ENCODE results near the gene POU5F1. TPM values are rescaled to one million over a fixed set of nuclear protein-coding genes. Genes with fewer than 3 reads are reported as not detected.
"Not testable (repeated sequence)": the region's sequence is repeated elsewhere in the genome, so short reads cannot be mapped to it uniquely, and the experiment has no call there.

POU5F1 gene
- total RNA-seq, 2 experiments from 2014 or later, result not detected

DNA sequence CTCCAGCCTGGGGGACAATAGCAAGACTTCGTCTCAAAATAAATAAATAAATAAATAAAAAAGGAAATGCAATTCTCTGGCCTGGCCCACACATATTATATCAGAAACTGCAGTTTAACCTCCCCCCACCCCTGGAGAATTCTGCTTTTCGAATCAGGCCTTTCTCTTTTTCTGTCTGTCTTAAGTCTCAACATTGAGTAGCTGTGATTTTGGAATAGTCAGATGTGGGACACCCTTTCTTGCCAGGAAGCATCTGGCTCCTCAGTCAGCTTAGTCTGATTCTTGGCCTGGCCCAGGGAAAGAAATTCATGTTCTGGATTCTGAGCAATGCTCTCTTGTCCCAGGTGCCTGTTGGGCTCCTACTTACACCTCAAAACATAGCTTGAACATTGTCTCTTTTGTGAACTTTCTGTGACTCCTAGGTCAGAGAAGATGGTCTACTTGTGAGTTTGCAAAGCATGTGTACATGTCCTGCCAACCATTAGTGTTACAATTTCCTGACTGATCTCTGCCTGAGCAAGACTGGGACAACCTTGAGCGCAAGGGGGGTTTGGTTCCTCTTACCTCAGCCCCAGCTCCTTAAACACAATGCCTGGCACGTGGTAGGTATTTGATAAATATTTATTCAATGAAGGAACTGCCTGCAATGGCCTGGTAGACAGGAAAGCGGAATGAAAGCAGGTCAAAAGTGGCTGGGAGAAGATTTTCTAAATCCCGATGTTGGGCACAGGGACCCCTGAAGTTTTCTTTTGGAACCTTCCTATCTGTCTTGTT is 23.8 kb upstream of the POU5F1 start:
- no peaks in the 10 kb centered on the region for H3K9me3 Mint-ChIP-seq
- intact Hi-C loops (cut with DNase I, micrococcal nuclease), result no loop called here
- Histone ChIP-seq H3K4me1 (ENCODE audit: insufficient read depth, low read length) (peaks cover 27% of the 10 kb centered on the region), H3K27ac (ENCODE audit: low read depth in 1 of 2, low read length in 2 of 2) (no peak overlapping the region), H3K9me3 (ENCODE audit: control insufficient read depth in 1 of 2, insufficient read depth in 1 of 2, low read length in 2 of 2) (no peaks in the 10 kb centered on the region), H3K27me3 (ENCODE audit: control insufficient read depth in 1 of 2, insufficient read depth in 2 of 2, low read length in 2 of 2) (no peaks in the 10 kb centered on the region), H3K4me3 (ENCODE audit: low read length) (no peak overlapping the region), H3K36me3 (ENCODE audit: insufficient read depth, low read length) (peaks cover 6% of the 10 kb centered on the region)
- H3K27ac Mint-ChIP-seq, result peak overlapping the region; percentile 40
- ChIA-PET CTCF (interaction anchor here (7.3 kb wide), 1 partner anchor 173 kb away, joined by 97 read pairs; no protein-coding TSS in a partner anchor), POLR2A (interaction anchor here (1.0 kb wide), 1 partner anchor 160 kb away, joined by 3 read pairs; no protein-coding TSS in a partner anchor)
- H3K4me1 Mint-ChIP-seq (ENCODE audit: low read depth), result peaks cover 38% of the 10 kb centered on the region
- no peaks in the 10 kb centered on the region for H3K27me3 Mint-ChIP-seq
- DNase-seq (peak in 1 of 14 experiments; percentile 16), ATAC-seq (ENCODE audit: poor library complexity) (no peak)
- TF ChIP-seq, protein P1, sequence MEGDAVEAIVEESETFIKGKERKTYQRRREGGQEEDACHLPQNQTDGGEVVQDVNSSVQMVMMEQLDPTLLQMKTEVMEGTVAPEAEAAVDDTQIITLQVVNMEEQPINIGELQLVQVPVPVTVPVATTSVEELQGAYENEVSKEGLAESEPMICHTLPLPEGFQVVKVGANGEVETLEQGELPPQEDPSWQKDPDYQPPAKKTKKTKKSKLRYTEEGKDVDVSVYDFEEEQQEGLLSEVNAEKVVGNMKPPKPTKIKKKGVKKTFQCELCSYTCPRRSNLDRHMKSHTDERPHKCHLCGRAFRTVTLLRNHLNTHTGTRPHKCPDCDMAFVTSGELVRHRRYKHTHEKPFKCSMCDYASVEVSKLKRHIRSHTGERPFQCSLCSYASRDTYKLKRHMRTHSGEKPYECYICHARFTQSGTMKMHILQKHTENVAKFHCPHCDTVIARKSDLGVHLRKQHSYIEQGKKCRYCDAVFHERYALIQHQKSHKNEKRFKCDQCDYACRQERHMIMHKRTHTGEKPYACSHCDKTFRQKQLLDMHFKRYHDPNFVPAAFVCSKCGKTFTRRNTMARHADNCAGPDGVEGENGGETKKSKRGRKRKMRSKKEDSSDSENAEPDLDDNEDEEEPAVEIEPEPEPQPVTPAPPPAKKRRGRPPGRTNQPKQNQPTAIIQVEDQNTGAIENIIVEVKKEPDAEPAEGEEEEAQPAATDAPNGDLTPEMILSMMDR (IDR thresholded peaks at IDR 0.05), result no peak
- H3K4me3 Mint-ChIP-seq, result no peak overlapping the region
- H3K36me3 Mint-ChIP-seq (ENCODE audit: low read depth), result peaks cover 34% of the 10 kb centered on the region

DNA sequence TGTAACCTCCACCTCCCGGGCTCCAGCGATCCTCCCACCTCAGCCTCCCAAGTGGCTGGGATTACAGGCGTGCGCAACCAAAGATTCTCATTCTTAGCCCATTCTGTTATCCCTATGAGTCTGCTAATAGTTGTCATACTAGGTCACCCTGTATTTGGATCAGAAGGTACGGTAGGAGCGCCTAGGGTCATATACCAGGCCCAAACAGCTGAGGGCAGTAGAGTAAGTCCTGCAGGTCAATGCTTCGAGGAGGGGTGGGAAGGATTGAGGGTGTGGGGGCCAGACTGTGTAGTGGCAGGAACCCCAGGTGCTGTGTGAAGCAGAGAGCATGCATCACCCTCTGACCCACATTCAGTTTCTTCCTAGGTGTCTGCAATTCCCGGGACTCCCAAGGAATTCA is 22.7 kb upstream of the POU5F1 start:
- Histone ChIP-seq H3K27me3 (ENCODE audit: control insufficient read depth in 1 of 2, insufficient read depth in 2 of 2, low read length in 2 of 2) (no peaks in the 10 kb centered on the region), H3K9me3 (ENCODE audit: control insufficient read depth in 1 of 2, insufficient read depth in 1 of 2, low read length in 2 of 2) (no peaks in the 10 kb centered on the region), H3K4me3 (ENCODE audit: low read length) (no peak overlapping the region), H3K36me3 (ENCODE audit: insufficient read depth, low read length) (peaks cover 6% of the 10 kb centered on the region), H3K4me1 (ENCODE audit: insufficient read depth, low read length) (peaks cover 20% of the 10 kb centered on the region), H3K27ac (ENCODE audit: low read depth in 1 of 2, low read length in 2 of 2) (no peak overlapping the region)
- H3K9me3 Mint-ChIP-seq, result no peaks in the 10 kb centered on the region
- intact Hi-C loops (cut with DNase I, micrococcal nuclease), result no loop called here
- TF ChIP-seq, protein P1 (IDR thresholded peaks at IDR 0.05), result no peak
- peaks cover 31% of the 10 kb centered on the region for H3K4me1 Mint-ChIP-seq (ENCODE audit: low read depth)
- DNase-seq, result peak in 1 of 14 experiments; percentile 38
- no peaks in the 10 kb centered on the region for H3K27me3 Mint-ChIP-seq
- ATAC-seq (ENCODE audit: poor library complexity), result no peak
- ChIA-PET POLR2A (interaction anchor here (0.9 to 1.5 kb wide), 2 partner anchors 54 to 56 kb away, joined by 3 to 6 read pairs; partner anchors contain the start of gene PSORS1C2), CTCF (interaction anchor here (0.7 to 1.9 kb wide), 4 partner anchors 50 to 174 kb away, joined by 3 to 13 read pairs (median 8); no protein-coding TSS in a partner anchor)
- H3K36me3 Mint-ChIP-seq (ENCODE audit: low read depth), result peaks cover 24% of the 10 kb centered on the region
- peak overlapping the region; percentile 36 for H3K4me3 Mint-ChIP-seq
- no peak overlapping the region for H3K27ac Mint-ChIP-seq

- H3K36me3 Mint-ChIP-seq (ENCODE audit: low read depth), result peaks cover 18% of the 10 kb centered on the region
- DNase-seq, result peak in 12 of 14 experiments; percentile 21 to 73 (median 48)
- H3K27me3 ChIP-seq (ENCODE audit: control insufficient read depth in 1 of 2, insufficient read depth in 2 of 2, low read length in 2 of 2); H3K4me3 ChIP-seq (ENCODE audit: low read length); H3K4me3 Mint-ChIP-seq; H3K27me3 Mint-ChIP-seq; ATAC-seq (ENCODE audit: poor library complexity); H3K36me3 ChIP-seq (ENCODE audit: insufficient read depth, low read length); H3K9me3 Mint-ChIP-seq; H3K9me3 ChIP-seq (ENCODE audit: control insufficient read depth in 1 of 2, insufficient read depth in 1 of 2, low read length in 2 of 2); H3K27ac ChIP-seq (ENCODE audit: low read depth in 1 of 2, low read length in 2 of 2); H3K27ac Mint-ChIP-seq: not testable (repeated sequence)
- TF ChIP-seq, protein P1 (IDR thresholded peaks at IDR 0.05), result peak; percentile 44
- ChIA-PET CTCF (interaction anchor here (0.6 to 1.9 kb wide), 10 partner anchors 49 to 174 kb away, joined by 3 to 13 read pairs (median 4); partner anchors contain the start of gene PSORS1C2), POLR2A (interaction anchor here (0.7 to 1.5 kb wide), 5 partner anchors 34 to 165 kb away, joined by 3 to 6 read pairs (median 3); partner anchors contain the start of genes PSORS1C2 and TCF19)
- H3K4me1 Mint-ChIP-seq (ENCODE audit: low read depth), result peaks cover 25% of the 10 kb centered on the region
- peaks cover 20% of the 10 kb centered on the region for H3K4me1 ChIP-seq (ENCODE audit: insufficient read depth, low read length)
- intact Hi-C loops (cut with DNase I, micrococcal nuclease), result loop anchor here (1.0 kb wide), 1 partner anchor 55 kb away; no protein-coding TSS in a partner anchor
Measured at GRCh38 chr6:31192431-31193105, 22.1 kb upstream of the POU5F1 start.

All from CD4-positive, alpha-beta T cell (primary cell).